SW480 (cell line): ENCODE data around the gene DCLK1.

Source experiments
- DNase-seq: peaks from one replicate; pipeline ENCODE4 v3.0.0-alpha.2; 2016; ENCODE audit warnings: low spot score

The DCLK1 gene

GRCh38 chr13:36038785-36039555 lies 92.2 kb downstream of the DCLK1 start:
- DNase-seq: no peak

DNA sequence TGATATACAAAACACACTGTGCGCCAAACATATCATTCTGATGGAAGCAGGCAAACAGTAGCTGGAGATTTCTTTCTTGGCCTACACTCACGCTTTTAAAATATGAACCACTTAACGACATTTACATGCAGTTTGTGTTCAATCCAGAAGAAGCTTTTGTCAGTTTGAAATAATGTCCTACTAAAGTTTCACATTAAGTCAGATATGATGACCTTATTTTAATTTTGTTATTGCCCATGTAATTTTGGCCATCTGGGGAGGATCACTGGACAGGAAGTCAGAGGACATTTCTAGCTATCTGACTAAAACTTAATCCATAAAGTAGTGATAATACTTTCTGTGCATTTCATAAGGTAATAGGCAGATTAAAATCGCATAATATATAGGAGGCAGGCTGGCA lies 98.1 kb downstream of the DCLK1 start:
- DNase-seq: no peak

DNA sequence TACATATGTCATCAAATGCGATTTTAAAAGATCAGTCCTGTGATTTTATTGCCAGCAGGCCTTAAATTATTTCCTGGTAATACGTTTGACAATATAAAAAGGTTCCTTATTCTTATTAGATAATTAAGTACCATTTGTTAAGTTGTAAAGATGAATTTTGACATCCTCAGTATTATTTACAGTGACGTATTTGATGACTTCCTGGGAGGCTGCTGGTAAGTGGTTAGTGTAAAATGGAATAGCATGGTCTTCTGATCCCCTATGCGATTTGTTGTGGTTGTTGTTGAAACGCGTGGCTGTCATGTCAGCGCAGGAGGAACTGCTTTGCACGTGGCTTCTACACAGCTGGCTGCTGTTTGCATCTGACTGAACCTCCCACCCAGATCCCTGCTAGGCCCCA lies 99.7 kb downstream of the DCLK1 start:
- DNase-seq: no peak

DNA sequence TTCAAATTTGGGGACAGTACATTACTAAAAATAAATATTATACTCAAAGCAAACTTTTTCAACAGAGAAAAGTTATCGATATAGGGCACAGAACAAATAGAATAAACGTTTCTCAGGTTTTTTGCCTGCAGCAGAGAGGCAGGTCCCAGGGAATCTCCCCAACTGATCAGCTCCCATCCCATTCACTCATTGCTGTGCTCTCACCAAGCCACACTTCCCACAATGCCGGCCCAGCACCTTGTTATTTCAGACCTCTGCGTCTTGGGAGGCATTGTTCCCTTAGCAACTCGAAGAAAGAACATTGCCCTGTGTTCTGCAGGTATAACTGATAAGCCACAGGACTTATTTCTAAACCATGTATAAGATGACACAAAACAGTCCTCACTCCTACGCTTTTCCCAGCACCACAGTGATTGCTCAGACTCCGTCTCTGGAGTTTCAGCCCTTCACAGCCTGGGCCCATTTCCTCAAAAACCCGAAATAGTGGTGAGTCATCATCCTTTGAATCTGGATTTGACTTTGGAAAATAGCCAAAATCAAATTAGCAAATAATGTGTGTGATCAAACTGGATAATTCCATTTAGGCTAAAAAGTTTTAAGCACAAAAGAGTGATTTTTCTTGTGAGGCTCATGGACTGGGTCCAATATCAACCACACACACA lies 100.4 kb downstream of the DCLK1 start:
- no peak for DNase-seq

DNA sequence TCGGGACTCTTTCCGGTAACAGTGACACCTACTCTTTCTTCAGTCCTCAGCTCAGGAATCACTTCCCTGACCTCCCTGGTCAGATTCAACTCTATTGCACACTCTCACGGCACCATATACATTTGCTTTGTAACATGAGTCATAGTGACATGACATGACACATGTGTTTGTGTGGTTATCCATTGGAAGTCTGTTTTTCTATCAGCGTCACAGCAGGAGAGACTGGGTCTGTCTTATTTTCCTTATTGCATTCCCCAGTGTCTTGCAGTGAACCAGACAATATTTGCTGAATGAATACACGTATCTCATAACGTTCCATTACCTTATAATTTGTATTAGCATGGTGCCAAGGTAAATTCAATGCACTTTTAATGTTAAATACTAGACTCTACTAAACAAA lies 102.0 kb downstream of the DCLK1 start:
- DNase-seq: peak; percentile 5

- no peak for DNase-seq
Measured at GRCh38 chr13:36028359-36029025, 102.7 kb downstream of the DCLK1 start.

DNA sequence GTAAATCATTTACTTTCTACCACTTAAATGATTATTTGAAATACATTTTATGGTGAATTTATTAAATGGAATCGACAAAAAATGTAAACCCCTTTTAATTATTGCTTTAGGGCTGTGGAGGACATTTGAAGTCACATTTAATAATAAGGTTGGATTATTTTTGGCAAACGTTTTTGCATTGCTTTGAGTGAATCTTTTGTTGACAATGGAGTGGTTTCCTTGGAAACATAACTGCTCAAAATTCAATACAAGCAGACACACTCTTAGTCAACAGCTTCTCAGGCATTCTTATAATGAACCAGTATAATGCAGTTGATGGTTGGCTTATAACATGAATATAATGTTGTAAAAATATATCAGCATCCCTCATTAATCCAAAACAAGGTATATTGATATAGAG lies 104.7 kb downstream of the DCLK1 start:
- DNase-seq: no peak

DNA sequence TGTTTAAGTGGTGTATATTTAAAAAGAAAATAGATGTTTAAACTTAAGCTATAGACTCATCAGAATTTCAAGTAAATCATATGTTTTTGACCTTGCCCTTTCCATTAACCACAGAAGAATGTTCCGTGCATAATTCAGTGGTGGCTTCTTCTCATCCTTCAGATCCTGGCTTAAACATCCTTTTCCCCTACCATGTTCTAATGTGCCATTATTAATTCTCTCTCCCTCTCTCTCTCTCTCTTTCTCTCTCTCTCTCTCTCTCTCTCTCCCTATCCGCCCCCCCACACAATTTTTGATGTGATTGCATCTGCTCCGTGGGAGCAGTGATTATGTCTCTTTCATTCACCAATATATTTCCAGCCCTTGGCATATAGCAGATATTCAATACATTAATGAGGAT lies 116.4 kb downstream of the DCLK1 start:
- no peak for DNase-seq

GRCh38 chr13:36006894-36007675 lies 124.1 kb downstream of the DCLK1 start:
- DNase-seq: no peak

DNA sequence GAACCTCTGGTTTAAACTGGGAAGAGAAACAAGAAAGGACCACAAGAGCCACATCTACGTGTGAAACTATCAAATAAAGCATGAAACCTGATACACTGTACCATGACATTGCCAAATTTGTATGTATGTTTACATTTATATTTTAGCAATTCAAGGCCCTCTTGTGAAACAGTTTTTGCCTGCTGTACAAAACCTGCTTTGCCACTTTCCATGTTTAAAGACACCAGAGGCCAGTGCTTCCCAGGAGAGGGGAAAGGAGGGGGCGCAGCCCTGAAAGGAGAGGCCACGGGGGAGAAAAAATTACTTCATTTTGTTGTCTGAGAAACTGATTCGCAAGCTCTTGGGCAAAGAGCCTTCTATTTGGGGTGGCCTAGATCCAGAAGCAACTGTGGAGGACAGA lies 124.8 kb downstream of the DCLK1 start:
- DNase-seq: no peak

- DNase-seq: no peak
Measured at GRCh38 chr13:36001561-36001960, 129.6 kb downstream of the DCLK1 start.

- no peak for DNase-seq
Measured at GRCh38 chr13:36000028-36000427, 131.2 kb downstream of the DCLK1 start.

DNA sequence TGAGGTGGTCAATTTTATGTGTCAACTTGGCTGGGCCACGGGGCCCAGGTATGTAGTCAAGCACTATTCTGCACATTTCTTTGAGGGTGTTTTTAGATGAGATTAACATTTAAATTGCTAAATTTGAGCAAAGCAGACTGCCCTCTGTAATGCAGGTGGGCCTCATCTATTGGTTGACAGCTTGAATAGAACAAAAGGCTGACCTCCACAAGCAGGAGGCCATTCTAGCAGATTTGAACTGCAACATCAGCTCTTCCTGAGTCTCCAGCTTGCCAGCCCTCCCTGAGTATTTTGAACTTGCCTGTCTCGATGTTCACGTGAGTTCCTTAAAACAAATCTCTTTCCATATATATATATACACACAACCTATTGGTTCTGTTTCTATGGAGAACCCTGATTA lies 134.8 kb downstream of the DCLK1 start:
- DNase-seq: no peak

DNA sequence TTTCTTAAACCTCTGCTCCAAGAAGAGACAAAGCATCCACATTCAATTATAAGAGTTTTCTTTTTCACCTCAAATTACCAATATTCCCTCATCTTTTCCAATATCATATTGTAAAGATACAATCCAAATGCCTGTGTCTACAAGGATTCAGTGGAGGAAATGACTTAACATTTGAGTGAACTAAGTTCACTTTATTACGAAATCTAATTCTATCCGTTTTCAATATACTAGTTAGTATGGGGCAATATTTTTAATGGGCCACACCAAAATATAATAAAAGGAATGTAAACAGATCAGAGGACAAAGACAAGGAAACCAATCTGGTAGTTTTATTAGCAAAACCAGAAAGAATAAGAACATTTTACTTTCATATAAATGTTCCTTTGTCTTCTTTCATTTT lies 136.0 kb downstream of the DCLK1 start:
- DNase-seq: no peak

DNA sequence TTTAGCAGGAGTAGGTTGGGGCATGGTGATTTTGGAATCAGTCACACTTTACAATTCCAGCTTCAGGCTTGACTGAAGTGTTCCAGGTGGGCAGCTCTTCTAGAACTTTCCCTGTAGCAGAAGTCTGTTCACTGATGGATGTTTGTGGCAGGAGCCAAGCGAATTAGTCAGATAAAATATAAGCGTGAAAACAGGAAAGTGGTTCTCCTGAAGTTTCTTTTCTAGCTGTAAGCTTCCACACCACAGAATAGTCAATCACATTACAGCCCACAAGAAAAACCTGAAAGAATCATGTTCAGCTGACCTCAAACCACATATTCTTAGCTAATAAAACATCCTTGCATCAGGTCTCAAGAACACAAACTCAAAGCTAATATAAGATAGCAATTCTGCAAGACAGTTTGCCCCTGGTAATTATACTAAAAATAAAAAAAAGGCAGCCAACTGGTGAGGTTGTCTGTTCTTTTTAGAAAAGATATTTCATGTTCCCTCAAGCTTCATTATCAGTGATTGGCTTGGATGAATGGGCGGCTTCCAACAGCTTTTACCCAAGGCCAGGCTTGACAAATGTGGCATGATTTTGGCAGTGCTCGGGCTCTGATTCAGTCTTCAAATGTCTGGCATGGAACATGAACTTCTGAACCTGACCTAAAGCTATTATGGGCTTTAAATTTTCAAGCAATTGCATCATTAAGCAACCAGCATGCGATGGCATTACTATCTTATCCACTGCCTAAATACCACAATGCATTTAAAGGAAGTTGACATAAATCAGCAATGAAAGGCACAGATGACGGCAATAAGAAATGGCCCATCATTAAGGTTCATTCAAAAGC lies 136.8 kb downstream of the DCLK1 start:
- DNase-seq: peak; percentile 12

DNA sequence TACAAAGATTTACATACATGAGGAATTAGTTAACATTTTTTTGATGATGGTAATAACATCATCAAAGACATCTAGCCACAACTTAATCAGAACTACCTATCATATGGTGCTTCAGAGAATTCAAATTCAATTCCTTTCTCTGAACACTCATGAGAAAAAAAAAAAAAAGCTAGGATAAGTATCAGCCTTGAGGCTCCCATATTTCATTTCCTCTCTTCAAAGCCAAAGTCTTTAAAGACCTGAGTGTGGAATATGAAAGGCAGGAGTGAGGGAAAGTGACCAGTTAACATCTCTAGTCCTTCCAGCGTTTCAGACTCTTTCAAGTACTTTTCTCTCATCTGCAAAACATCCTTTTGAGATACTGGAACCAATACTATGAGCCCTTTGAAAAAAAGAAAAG lies 137.5 kb downstream of the DCLK1 start:
- no peak for DNase-seq

DNA sequence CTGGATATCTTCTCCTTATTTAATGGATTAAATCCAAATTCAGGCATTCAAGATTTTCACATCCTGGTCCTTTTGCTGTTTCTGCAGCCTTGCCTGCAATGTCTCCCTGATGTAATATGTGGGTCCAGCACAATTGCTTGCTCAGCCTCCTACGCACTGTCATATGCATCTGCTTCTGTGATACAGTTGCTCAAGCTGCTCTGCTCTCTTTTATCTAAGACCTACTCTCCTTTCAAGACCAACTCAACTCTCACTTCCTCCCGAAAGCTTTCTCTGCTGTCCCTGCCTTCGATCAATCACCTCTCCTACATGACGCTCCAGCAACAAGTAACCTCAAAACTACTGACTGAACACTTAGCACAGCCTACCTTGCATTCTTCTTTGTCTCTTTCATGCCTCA lies 138.2 kb downstream of the DCLK1 start:
- DNase-seq: no peak

- DNase-seq: no peak
Measured at GRCh38 chr13:35990196-35990595, 141.0 kb downstream of the DCLK1 start.

DNA sequence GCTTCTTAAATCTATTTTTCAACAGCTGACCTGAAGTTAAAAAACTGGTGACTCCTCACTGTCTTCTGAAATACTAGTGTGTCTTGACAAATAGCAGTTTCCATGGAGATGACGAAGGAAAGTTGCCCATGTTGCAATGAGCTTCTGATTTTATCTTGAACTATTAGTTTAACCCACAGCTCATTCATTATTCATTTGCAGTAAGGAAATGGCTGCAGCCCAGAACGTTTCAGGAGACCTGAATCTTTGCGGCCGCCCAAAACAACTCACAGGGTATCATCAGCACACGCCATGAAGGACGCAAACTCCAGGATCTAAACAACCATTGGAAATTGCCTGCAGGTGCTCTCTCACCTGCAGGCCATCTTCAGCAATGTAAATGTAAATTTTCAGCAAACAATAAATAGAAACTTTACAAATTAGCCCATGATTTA lies 142.5 kb downstream of the DCLK1 start:
- no peak for DNase-seq

DNA sequence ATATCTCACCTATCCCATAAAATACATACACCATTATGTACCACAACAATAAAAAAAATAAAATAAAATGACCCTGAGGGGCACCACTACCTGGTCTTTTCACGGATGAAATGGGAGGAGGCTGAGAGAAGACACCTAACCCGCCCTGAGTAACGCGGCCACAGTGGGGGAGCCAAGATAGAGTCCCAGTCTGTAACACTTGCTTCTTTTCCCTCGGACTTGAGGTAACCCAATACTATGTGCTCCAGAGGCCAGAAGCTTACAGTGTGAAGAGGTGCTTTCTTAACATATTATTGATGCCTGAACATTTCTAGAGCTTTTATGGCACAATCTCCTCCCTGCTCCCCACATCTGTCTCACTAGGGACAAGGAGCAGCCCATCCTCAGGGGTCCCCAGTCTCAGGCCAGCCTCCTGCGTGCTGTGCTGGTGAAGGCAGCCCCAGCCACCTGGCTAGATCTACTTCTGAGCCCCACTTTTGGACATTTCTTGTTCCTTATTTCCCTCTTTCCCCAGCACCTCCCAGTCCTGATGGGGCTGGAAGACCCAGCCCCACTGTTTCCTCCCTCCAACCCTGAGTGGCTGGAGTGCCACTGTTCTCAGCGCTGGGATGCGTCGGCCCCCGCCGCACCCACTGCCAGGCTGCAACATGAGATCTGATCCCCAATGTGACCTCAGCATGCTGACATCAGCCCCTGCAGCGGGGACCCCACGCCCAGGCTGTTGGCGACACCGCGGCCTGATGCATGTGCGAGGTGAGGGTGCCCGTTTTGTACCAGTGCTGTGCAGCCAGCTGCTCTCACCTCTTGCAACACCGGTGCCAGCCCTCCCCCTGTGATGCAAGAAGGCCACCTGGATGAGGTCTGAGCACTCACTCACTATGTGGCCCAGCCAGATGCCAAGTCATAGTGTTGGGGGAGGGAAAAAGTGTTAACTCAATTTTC lies 143.3 kb downstream of the DCLK1 start:
- DNase-seq: no peak
